ENCODE measurements around the gene SPAG16.

SPAG16 gene

GRCh38 chr2:214233164-214233563 is 948.9 kb downstream of the SPAG16 start:
- no peak for DNase-seq (ENCODE audit: low read depth in 3 of 3, low spot score in 1 of 3)

GRCh38 chr2:214242797-214243196 is 958.5 kb downstream of the SPAG16 start:
- no peak for DNase-seq (ENCODE audit: low read depth in 3 of 3, low spot score in 1 of 3)

- no peak for DNase-seq (ENCODE audit: low read depth in 3 of 3, low spot score in 1 of 3)
These were observed 960.6 kb downstream of the SPAG16 start for GRCh38 chr2:214244847-214245246.

DNA sequence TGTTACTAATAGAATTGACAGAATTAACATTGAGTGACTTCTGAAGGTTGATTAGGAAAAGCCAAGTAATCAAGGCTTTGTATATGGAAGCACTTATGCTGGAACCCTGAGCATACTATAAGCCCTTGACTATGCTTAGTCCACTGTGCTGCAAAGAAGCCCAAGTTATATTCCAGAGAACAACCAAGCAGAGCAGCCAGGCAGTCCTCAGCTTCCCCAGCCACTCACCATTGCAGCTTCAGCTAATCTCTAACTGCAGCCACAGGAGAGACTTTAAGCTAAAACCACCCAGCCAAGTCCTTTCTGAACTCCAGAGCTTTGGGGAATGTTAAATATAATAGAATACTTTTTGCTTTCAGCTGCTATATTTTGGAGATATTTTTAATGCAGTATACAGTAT is 962.2 kb downstream of the SPAG16 start:
- DNase-seq (ENCODE audit: low read depth in 3 of 3, low spot score in 1 of 3), result no peak

DNA sequence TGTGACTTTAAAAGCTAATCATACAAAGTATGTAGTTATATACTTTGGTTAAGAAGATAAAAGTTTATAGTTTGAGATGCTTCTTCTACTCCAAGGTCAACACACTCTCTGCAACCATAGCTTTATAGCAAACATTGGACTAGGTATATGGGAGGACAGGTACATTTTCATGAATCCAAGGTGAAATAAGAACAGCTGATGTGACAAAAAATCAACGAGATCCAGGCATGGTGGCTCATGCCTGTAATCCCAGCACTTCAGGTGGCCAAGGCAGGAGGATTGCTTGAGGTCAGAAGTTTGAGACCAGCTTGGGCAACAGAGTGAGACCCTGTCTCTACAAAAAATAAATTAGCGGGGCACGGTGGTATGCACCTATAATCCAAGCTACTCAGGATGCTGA is 963.3 kb downstream of the SPAG16 start:
- no peak for DNase-seq (ENCODE audit: low read depth in 3 of 3, low spot score in 1 of 3)

GRCh38 chr2:214255046-214255445 is 970.8 kb downstream of the SPAG16 start:
- DNase-seq (ENCODE audit: low read depth in 3 of 3, low spot score in 1 of 3), result no peak

DNA sequence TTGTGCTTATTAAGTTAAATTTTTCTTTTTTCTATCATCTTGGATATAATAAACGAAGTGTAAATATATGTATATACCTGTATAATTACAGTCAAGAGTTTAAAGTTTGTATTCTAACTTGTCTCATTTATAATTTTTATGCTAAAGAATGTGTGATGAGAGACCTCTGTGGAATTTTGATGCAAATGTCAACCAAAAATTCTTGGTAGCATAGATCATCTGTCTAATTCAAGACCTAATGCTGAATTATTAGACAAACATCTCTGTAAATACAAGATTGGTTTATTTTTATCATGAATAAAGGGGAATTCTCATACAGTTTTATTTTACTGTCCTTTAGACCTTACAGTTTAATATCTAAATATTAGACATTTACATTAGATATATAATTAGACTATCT is 977.4 kb downstream of the SPAG16 start:
- DNase-seq (ENCODE audit: low read depth in 3 of 3, low spot score in 1 of 3), result no peak

GRCh38 chr2:214264171-214264570 is 979.9 kb downstream of the SPAG16 start:
- no peak for DNase-seq (ENCODE audit: low read depth in 3 of 3, low spot score in 1 of 3)

- DNase-seq (ENCODE audit: low read depth in 3 of 3, low spot score in 1 of 3), result no peak
These were observed 981.8 kb downstream of the SPAG16 start for GRCh38 chr2:214265991-214266489.

DNA sequence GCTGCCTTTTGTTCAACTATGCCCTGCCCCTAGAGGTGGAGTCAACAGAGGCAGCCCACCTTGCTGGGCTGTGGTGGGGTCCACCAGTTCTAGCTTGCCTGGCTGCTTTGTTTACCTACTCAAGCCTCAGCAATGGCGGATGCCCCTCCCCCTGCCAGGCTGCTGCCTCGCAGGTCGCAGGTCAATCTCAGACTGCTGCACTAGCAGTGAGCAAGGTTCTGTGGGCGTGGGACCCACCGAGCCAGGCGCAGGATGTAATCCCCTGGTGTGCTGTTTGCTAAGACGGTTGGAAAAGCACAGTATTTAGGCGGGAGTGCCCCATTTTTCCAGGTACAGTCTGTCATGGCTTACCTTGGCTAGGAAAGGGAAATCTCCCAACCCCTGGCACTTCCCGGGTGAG is 993.6 kb downstream of the SPAG16 start:
- DNase-seq (ENCODE audit: low read depth in 3 of 3, low spot score in 1 of 3), result no peak

DNA sequence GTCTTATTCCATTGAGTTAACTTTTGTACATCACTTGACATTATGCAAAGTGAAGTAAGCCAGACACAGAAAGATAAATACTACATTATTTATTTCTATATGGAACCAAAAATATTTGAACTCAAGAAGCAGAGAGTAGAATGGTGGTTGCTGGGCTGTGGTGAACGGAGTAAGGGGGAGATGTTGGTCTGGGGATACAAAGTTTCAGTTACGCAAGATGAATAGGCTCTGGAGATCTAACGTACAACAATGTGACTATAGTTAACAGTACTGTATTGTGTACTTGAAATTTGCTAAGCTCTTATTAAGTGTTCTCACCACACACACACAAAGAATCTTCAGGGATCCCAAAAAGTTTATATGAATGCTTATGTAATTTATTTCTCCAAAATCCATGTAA is 1001.7 kb downstream of the SPAG16 start:
- no peak for DNase-seq (ENCODE audit: low read depth in 3 of 3, low spot score in 1 of 3)

- no peak for DNase-seq (ENCODE audit: low read depth in 3 of 3, low spot score in 1 of 3)
These were observed 1009.3 kb downstream of the SPAG16 start for GRCh38 chr2:214293593-214293992.

- DNase-seq (ENCODE audit: low read depth in 3 of 3, low spot score in 1 of 3), result no peak
These were observed 1010.2 kb downstream of the SPAG16 start for GRCh38 chr2:214294426-214294825.

GRCh38 chr2:214297423-214297822 is 1013.2 kb downstream of the SPAG16 start:
- no peak for DNase-seq (ENCODE audit: low read depth in 3 of 3, low spot score in 1 of 3)

DNA sequence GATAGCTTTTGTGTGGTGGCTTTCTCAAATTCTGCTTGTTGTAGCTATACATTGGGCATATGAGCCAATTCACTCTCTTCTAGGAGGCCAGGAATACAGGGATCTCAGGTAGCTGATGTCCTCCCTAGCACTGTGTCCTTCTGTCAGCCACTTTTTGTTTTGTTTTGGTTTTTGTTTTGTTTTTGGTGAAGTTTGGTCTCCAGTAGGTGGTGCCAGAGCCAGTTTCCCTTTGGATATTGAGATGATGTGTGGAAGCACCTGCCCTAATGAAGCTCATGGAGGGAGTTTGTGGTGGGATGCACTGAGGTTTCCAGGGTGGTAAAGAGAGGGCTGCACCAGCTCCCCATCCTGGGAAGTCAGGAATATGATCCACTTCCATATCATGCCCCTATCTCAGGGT is 1026.1 kb downstream of the SPAG16 start:
- no peak for DNase-seq (ENCODE audit: low read depth in 3 of 3, low spot score in 1 of 3)

- DNase-seq (ENCODE audit: low read depth in 3 of 3, low spot score in 1 of 3), result no peak
These were observed 1026.8 kb downstream of the SPAG16 start for GRCh38 chr2:214311031-214311533.

DNA sequence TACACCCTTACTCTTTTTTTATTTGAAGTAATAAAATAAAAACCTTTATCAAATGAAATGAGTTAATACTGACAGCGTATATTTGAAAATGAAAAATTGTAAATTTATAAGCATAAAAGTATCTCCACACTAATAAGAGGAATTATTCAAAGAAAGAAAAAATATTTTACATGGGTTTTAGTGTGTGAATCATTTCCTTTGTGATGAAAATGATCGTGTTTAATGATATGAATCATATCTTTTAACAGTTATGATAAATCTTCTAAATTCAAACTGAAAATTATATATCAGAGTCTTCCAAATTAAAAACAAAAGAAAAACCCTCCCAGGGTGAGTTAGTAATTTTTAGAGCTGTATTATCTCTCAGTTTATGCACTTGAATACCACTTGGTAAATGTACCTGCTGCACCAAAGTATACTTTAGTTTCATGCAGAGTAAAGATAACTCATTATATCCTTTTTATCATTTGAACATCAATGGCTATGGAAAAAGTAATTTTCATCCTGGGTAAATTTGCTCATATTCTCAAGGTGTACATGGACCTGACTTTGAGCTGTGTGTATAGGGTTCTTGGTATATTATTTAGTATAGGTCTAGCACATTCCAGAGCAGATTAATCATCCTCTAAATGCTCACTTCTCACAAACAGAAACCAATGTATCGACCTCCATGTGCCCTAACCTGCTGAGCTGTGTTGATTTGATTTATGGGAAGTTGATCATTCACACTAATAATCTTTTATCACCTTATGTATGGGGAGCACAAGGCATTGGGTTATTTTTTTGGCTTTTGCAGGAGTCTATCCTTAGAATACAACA is 1027.9 kb downstream of the SPAG16 start:
- no peak for DNase-seq (ENCODE audit: low read depth in 3 of 3, low spot score in 1 of 3)

- no peak for DNase-seq (ENCODE audit: low read depth in 3 of 3, low spot score in 1 of 3)
These were observed 1031.1 kb downstream of the SPAG16 start for GRCh38 chr2:214315324-214315723.

- DNase-seq (ENCODE audit: low read depth in 3 of 3, low spot score in 1 of 3), result no peak
These were observed 1035.9 kb downstream of the SPAG16 start for GRCh38 chr2:214320211-214320610.

GRCh38 chr2:214322662-214323061 is 1038.4 kb downstream of the SPAG16 start:
- no peak for DNase-seq (ENCODE audit: low read depth in 3 of 3, low spot score in 1 of 3)

DNA sequence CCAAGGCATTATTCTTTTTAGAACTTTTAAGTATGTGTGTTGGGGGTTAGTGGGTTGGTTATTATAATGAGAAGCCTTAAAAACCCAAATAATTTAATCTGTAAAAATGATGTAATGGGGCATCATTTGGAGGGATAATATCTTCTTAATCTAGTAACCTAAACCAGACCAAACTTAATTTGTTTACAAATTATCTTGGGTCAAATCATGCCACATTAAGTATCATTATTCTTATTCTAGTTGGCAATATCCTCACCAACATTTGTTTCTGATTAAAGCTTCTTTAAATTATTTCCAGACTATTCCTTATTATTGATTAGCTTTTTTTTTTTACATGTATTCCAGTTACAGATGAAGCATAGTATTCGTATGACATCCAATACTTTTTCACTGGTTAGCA is 1041.1 kb downstream of the SPAG16 start:
- no peak for DNase-seq (ENCODE audit: low read depth in 3 of 3, low spot score in 1 of 3)

- DNase-seq (ENCODE audit: low read depth in 3 of 3, low spot score in 1 of 3), result no peak
These were observed 1044.7 kb downstream of the SPAG16 start for GRCh38 chr2:214328941-214329340.

GRCh38 chr2:214341646-214342045 is 1057.4 kb downstream of the SPAG16 start:
- DNase-seq (ENCODE audit: low read depth in 3 of 3, low spot score in 1 of 3), result no peak
